Sigmoid colon (tissue), 7 donors: ENCODE measurements around the gene KCNQ2. TPM values are rescaled to one million over a fixed set of nuclear protein-coding genes. Genes with fewer than 3 reads are reported as not detected.

Source experiments
- DNase-seq: peaks from one replicate; pipeline ENCODE4 v3.0.0-alpha.2; 2019
- H3K27ac ChIP-seq, 4 donors: fragments of 200-600 bp; sonication (generic); one replicate each; pipeline ENCODE4 v1.5.1; 2016 to 2019; ENCODE audit warnings: mild to moderate bottlenecking in 1 of 4
- H3K27me3 ChIP-seq, 3 donors: fragments of 200-600 bp; sonication (generic); one replicate each; pipeline ENCODE4 v1.5.1; 2019; ENCODE audit warnings: mild to moderate bottlenecking in 1 of 3
- H3K36me3 ChIP-seq, 4 donors: fragments of 200-600 bp; sonication (generic); one replicate each; pipeline ENCODE4 v1.5.1; 2016 to 2019
- H3K4me1 ChIP-seq, 4 donors: fragments of 200-600 bp; sonication (generic); one replicate each; pipeline ENCODE4 v1.5.1; 2017 to 2019
- H3K4me3 ChIP-seq, 4 donors: fragments of 200-600 bp; sonication (generic); one replicate each; pipeline ENCODE4 v1.5.1; 2017 to 2019; ENCODE audit warnings: mild to moderate bottlenecking in 2 of 4, moderate library complexity in 1 of 4
- H3K9me3 ChIP-seq, 4 donors: fragments of 200-600 bp in 3 of 4; sonication (generic) in 3 of 4; one replicate each; pipeline versions ENCODE4 v1.5.1 to v1.6.1; 2013 to 2019
- EP300 ChIP-seq, 4 donors: sonication (generic); formaldehyde crosslinking; IDR thresholded peaks; one replicate each; pipeline ENCODE4 v1.6.1; 2017; ENCODE audit warnings: antibody characterized with exemption in 4 of 4
- POLR2A ChIP-seq, 2 donors: fragments of 450-650 bp; IDR thresholded peaks; one replicate each; pipeline ENCODE4 v1.6.1; 2016; ENCODE audit warnings: antibody characterized with exemption in 2 of 2, mild to moderate bottlenecking in 2 of 2, moderate library complexity in 2 of 2
- POLR2AphosphoS5 ChIP-seq, 4 donors: sonication (generic); formaldehyde crosslinking; IDR thresholded peaks; one replicate each; pipeline ENCODE4 v1.6.1; 2017; ENCODE audit warnings: antibody characterized with exemption in 4 of 4
- WGBS, 2 donors: extraction: QIAGEN DNeasy Blood & Tissue Kit; methylation state at CpG; one replicate each; pipeline ENCODE4 v1.1.7; 2013; 5-methylcytosine and 5-hydroxymethylcytosine counted together
- intact Hi-C: fragments of 100-400 bp; cut with DNase I; formaldehyde crosslinking; loops from one replicate; pipeline ENCODE4 v1.15.1; 2023
- polyA plus RNA-seq, 3 donors: library from polyadenylated mRNA; stranded (reverse); fragments of 200-250 nt; gene quantifications; one replicate each; pipeline ENCODE4 v1.2.3, GENCODE V29; 2013
- total RNA-seq, 4 donors: library from RNA; depleted of rRNA; stranded (reverse); fragments of >200 nt; gene quantifications; one replicate each; pipeline ENCODE4 v1.1.0, GENCODE V29; 2016
- TF ChIP-seq, protein P1 (sequence below), 4 experiments: fragments of 450-650 bp in 3 of 4; fragments of 200-600 bp in 1 of 4; IDR thresholded peaks; one replicate each; pipeline ENCODE4 v1.5.1; 2016 to 2019; ENCODE audit warnings: antibody characterized with exemption in 4 of 4, mild to moderate bottlenecking in 3 of 4, moderate library complexity in 2 of 4
- donor health status: healthy with polysubstance abuse.
- donor health status: Bipolar disorder and iron deficiency.
- donor health status: healthy.

KCNQ2 gene
- total and polyA plus RNA-seq, 7 donors: 0.83 to 4.2 (median 1.2) TPM; not detected in 3

DNA sequence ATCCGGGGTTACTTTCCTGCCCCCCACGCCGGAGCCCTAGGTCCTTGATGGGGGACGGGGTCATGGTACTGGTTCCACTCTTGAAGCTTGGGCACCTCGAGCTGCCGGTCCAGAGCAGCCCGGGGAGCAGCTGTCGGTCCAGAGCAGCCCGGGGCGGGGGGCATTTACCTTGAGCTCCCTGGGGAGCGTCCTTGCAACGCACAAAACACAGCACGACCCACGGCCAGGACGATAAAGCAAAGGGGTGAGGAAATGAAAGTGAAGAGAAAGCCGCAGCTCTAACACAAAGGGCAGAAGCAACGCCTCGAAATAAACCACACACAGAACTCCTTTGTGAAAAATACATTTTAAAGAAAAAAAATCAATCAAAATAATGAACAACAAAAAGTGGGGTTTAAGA is 39.1 kb downstream of the KCNQ2 start:
- Histone ChIP-seq H3K4me1 (no peaks in the 10 kb centered on the region), H3K36me3 (no peaks in the 10 kb centered on the region), H3K27me3 (peaks cover 0 to 34% (median 12%) of the 10 kb centered on the region in 3 donors), H3K27ac (no peak overlapping the region), H3K4me3 (no peak overlapping the region), H3K9me3 (no peaks in the 10 kb centered on the region)
- 80 to 87% methylated on average over 18 of the region's 18 CpGs for WGBS, 2 donors
- no peak for TF ChIP-seq EP300 (IDR thresholded peaks at IDR 0.05)
- TF ChIP-seq POLR2AphosphoS5 (IDR thresholded peaks at IDR 0.05): no peak
- TF ChIP-seq, protein P1, sequence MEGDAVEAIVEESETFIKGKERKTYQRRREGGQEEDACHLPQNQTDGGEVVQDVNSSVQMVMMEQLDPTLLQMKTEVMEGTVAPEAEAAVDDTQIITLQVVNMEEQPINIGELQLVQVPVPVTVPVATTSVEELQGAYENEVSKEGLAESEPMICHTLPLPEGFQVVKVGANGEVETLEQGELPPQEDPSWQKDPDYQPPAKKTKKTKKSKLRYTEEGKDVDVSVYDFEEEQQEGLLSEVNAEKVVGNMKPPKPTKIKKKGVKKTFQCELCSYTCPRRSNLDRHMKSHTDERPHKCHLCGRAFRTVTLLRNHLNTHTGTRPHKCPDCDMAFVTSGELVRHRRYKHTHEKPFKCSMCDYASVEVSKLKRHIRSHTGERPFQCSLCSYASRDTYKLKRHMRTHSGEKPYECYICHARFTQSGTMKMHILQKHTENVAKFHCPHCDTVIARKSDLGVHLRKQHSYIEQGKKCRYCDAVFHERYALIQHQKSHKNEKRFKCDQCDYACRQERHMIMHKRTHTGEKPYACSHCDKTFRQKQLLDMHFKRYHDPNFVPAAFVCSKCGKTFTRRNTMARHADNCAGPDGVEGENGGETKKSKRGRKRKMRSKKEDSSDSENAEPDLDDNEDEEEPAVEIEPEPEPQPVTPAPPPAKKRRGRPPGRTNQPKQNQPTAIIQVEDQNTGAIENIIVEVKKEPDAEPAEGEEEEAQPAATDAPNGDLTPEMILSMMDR (IDR thresholded peaks at IDR 0.05): no peak
- TF ChIP-seq POLR2A (IDR thresholded peaks at IDR 0.05): no peak
- intact Hi-C loops: no loop called here
- DNase-seq: no peak

DNA sequence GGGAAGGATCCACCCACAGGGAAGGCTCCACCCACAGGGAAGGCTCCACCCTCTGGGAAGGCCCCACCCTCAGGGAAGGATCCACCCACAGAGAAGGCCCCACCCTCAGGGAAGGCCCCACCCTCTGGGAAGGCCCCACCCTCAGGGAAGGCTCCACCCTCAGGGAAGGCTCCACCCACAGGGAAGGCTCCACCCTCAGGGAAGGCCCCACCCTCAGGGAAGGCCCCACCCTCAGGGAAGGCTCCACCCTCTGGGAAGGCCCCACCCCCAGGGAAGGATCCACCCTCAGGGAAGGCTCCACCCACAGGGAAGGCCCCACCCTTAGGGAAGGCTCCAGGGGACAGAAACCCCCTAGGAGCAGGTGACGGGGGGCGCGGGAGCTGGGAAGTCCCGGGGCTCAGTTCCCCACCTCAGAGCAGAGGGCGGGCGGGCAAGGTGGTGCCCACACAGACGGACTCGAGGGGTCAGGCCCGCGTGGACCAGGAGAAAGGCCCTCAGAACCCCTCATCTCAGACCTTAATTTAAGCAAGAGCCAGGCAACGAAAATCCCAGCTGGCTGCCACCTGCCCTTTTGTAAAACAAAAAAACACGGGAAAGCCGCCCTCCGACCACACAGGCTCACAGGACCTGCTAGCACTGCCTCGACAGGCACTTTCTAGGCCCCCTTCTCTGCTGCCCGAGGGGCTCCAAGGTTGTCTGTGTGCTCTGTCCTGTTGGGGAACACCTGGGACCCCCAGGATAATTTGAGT is 39.7 kb downstream of the KCNQ2 start:
- DNase-seq: no peak
- TF ChIP-seq EP300 (IDR thresholded peaks at IDR 0.05) (no peak), POLR2A (IDR thresholded peaks at IDR 0.05) (no peak), POLR2AphosphoS5 (IDR thresholded peaks at IDR 0.05) (no peak)
- TF ChIP-seq, protein P1 (IDR thresholded peaks at IDR 0.05): no peak
- intact Hi-C loops: no loop called here
- Histone ChIP-seq H3K4me3 (no peak overlapping the region), H3K9me3 (no peaks in the 10 kb centered on the region), H3K27ac (no peak overlapping the region), H3K4me1 (no peaks in the 10 kb centered on the region), H3K36me3 (no peaks in the 10 kb centered on the region), H3K27me3 (peaks cover 0 to 34% (median 12%) of the 10 kb centered on the region in 3 donors)
- 76 to 85% methylated on average over 16 of the region's 16 CpGs for WGBS, 2 donors

DNA sequence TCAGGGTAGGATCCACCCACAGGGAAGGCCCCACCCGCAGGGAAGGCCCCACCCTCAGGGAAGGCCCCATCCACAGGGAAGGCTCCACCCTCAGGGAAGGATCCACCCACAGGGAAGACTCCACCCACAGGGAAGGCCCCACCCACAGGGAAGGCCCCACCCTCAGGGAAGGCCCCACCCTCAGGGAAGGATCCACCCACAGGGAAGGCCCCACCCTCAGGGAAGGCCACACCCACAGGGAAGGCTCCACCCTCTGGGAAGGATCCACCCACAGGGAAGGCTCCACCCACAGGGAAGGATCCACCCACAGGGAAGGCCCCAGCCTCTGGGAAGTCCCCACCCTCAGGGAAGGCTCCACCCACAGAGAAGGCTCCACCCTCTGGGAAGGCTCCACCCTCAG is 40.5 kb downstream of the KCNQ2 start:
- TF ChIP-seq POLR2A (IDR thresholded peaks at IDR 0.05): no peak
- TF ChIP-seq POLR2AphosphoS5 (IDR thresholded peaks at IDR 0.05): no peak
- TF ChIP-seq, protein P1 (IDR thresholded peaks at IDR 0.05): no peak
- TF ChIP-seq EP300 (IDR thresholded peaks at IDR 0.05): no peak
- H3K9me3 ChIP-seq: no peaks in the 10 kb centered on the region
- H3K4me3 ChIP-seq: no peak overlapping the region
- 0 to 90% methylated on average over 1 of the region's 1 CpG for WGBS, 2 donors
- H3K27ac ChIP-seq: no peak overlapping the region
- no peaks in the 10 kb centered on the region for H3K4me1 ChIP-seq
- H3K27me3 ChIP-seq: peaks cover 0 to 34% (median 12%) of the 10 kb centered on the region in 3 donors
- DNase-seq: no peak
- no peaks in the 10 kb centered on the region for H3K36me3 ChIP-seq
- intact Hi-C loops: no loop called here

DNA sequence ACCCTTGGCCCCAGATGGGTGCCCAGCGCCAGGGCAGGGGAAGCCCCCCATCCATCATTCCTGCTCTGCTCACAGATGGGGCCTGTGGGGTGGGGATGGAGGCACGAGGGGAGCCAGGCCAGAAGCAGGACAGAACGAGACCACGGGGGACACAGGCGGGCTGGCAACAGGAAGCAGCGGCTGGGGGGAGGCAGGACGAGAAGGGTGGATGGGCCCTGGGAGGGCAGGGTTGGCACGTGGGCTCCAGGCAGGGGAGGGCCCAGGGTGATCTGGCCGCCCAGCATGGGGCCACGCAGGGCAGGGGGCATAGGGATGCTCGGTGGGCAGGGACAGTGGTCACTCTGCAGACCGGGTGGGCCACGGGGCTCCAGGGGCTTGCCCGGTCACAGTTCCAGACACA is 41.6 kb downstream of the KCNQ2 start:
- H3K4me3 ChIP-seq: no peak overlapping the region
- H3K4me1 ChIP-seq: no peaks in the 10 kb centered on the region
- no peaks in the 10 kb centered on the region for H3K36me3 ChIP-seq
- no peaks in the 10 kb centered on the region for H3K9me3 ChIP-seq
- WGBS, 2 donors: 82 to 86% methylated on average over 14 of the region's 14 CpGs
- TF ChIP-seq, protein P1 (IDR thresholded peaks at IDR 0.05): no peak
- no peak for TF ChIP-seq EP300 (IDR thresholded peaks at IDR 0.05)
- no peak for TF ChIP-seq POLR2A (IDR thresholded peaks at IDR 0.05)
- no peak for TF ChIP-seq POLR2AphosphoS5 (IDR thresholded peaks at IDR 0.05)
- intact Hi-C loops: no loop called here
- no peak overlapping the region for H3K27ac ChIP-seq
- peaks cover 0 to 34% (median 12%) of the 10 kb centered on the region in 3 donors for H3K27me3 ChIP-seq
- no peak for DNase-seq
